T-helper 17 cell (primary cell): ENCODE measurements around the gene NAPB. TPM values are rescaled to one million over a fixed set of nuclear protein-coding genes. Genes with fewer than 3 reads are reported as not detected.
"Not testable (repeated sequence)": the region's sequence is repeated elsewhere in the genome, so short reads cannot be mapped to it uniquely, and the experiment has no call there.

ENCODE experiments used
- ATAC-seq: fragments of 150-1000 bp; cut with Tn5 transposase; 2 replicates; pipeline ENCODE4 v1.10.0; 2021; ENCODE audit warnings: mild to moderate bottlenecking, moderate library complexity
- DNase-seq, 3 donors: peaks; one replicate each; pipeline versions ENCODE4 v3.0.0 to v3.0.0-alpha.2; 2020 to 2021
- H3K9me3 ChIP-seq: one replicate; pipeline ENCODE4 v1.7.0; 2013; ENCODE audit warnings: low read length, mild to moderate bottlenecking; ENCODE audit not compliant: control insufficient read depth, poor library complexity, severe bottlenecking
- H3K27ac Mint-ChIP-seq: one replicate; pipeline ENCODE4 v1.8.0; 2022; ENCODE audit warnings: mild to moderate bottlenecking, moderate library complexity, mixed read lengths
- H3K27me3 Mint-ChIP-seq: one replicate; pipeline ENCODE4 v1.8.0; 2022; ENCODE audit warnings: mixed read lengths
- H3K36me3 Mint-ChIP-seq: one replicate; pipeline ENCODE4 v1.8.0; 2022; ENCODE audit warnings: low read depth, mixed read lengths
- H3K4me1 Mint-ChIP-seq: one replicate; pipeline ENCODE4 v1.8.0; 2022; ENCODE audit warnings: mild to moderate bottlenecking, mixed read lengths
- H3K4me3 Mint-ChIP-seq: one replicate; pipeline ENCODE4 v1.8.0; 2022; ENCODE audit warnings: mild to moderate bottlenecking, moderate library complexity, mixed read lengths
- total RNA-seq, 4 donors: library from RNA in 2 of 4; stranded (reverse) in 2 of 4; gene quantifications; one replicate each; pipeline ENCODE4 v1.2.3 and lab custom pipeline; 2022 to 2026

NAPB gene
- total RNA-seq (10 to 100 TPM in 1 of 2 donors, 1 to 10 TPM in 1; 8.5 to 12.3 TPM), total RNA-seq (lab: John Stamatoyannopoulos, UW) (17.9 to 25.7 reads per million in 2 donors)

- peak within 1 kb of the TSS; percentile 83 for H3K27ac Mint-ChIP-seq
- H3K4me3 Mint-ChIP-seq: peak within 1 kb of the TSS; percentile 92
- H3K27me3 Mint-ChIP-seq: peaks cover 16% of the 10 kb centered on the region
- H3K9me3 ChIP-seq: no peaks in the 10 kb centered on the region
- peaks cover 24% of the 10 kb centered on the region for H3K4me1 Mint-ChIP-seq
- H3K36me3 Mint-ChIP-seq: peaks cover 2% of the 10 kb centered on the region
- ATAC-seq (peak; percentile 99), DNase-seq (peak; percentile 85 to 88 (median 85))
These were observed at the start of gene NAPB for GRCh38 chr20:23420943-23421931. NAPB (minus strand) TSS chr20:23421488; CDS start chr20:23421402, 86 bp downstream.

GRCh38 chr20:23466961-23467360, 45.7 kb upstream of the NAPB start:
- not testable (repeated sequence) for DNase-seq, H3K9me3 ChIP-seq, H3K27ac Mint-ChIP-seq, H3K4me1 Mint-ChIP-seq, H3K4me3 Mint-ChIP-seq, ATAC-seq, H3K36me3 Mint-ChIP-seq
- peaks cover 24% of the 10 kb centered on the region for H3K27me3 Mint-ChIP-seq

- no peak overlapping the region for H3K4me3 Mint-ChIP-seq
- H3K9me3 ChIP-seq: no peaks in the 10 kb centered on the region
- peaks cover 5% of the 10 kb centered on the region for H3K4me1 Mint-ChIP-seq
- H3K27me3 Mint-ChIP-seq: peaks cover 46% of the 10 kb centered on the region
- ATAC-seq (no peak), DNase-seq (no peak)
- no peaks in the 10 kb centered on the region for H3K36me3 Mint-ChIP-seq
- H3K27ac Mint-ChIP-seq: no peak overlapping the region
These were observed 39.9 kb upstream of the NAPB start for GRCh38 chr20:23461180-23461579.

GRCh38 chr20:23459461-23460150, 38.3 kb upstream of the NAPB start:
- DNase-seq (no peak), ATAC-seq (no peak)
- Mint-ChIP-seq H3K27me3 (peaks cover 51% of the 10 kb centered on the region), H3K4me1 (peaks cover 5% of the 10 kb centered on the region), H3K4me3 (no peak overlapping the region), H3K36me3 (no peaks in the 10 kb centered on the region), H3K27ac (no peak overlapping the region)
- no peaks in the 10 kb centered on the region for H3K9me3 ChIP-seq

- H3K4me3 Mint-ChIP-seq: no peak overlapping the region
- no peak for ATAC-seq
- peaks cover 5% of the 10 kb centered on the region for H3K4me1 Mint-ChIP-seq
These were observed 35.6 kb upstream of the NAPB start for GRCh38 chr20:23456873-23457272.

GRCh38 chr20:23456409-23456808, 35.1 kb upstream of the NAPB start:
- H3K4me3 Mint-ChIP-seq: peak overlapping the region; percentile 43
- no peaks in the 10 kb centered on the region for H3K9me3 ChIP-seq
- DNase-seq (no peak), ATAC-seq (no peak)
- H3K27ac Mint-ChIP-seq: no peak overlapping the region
- peaks cover 5% of the 10 kb centered on the region for H3K4me1 Mint-ChIP-seq
- H3K27me3 Mint-ChIP-seq: peaks cover 51% of the 10 kb centered on the region
- no peaks in the 10 kb centered on the region for H3K36me3 Mint-ChIP-seq

More at GRCh38 chr20:23456873-23457272, 35.6 kb upstream of the NAPB start:
- H3K9me3 ChIP-seq: no peaks in the 10 kb centered on the region
- no peaks in the 10 kb centered on the region for H3K36me3 Mint-ChIP-seq
- peaks cover 46% of the 10 kb centered on the region for H3K27me3 Mint-ChIP-seq
- DNase-seq: no peak
- peak overlapping the region; percentile 56 for H3K27ac Mint-ChIP-seq

GRCh38 chr20:23455639-23456038, 34.4 kb upstream of the NAPB start:
- no peak for DNase-seq
- ATAC-seq: no peak
- Mint-ChIP-seq H3K4me1 (peaks cover 5% of the 10 kb centered on the region), H3K36me3 (peaks cover 4% of the 10 kb centered on the region), H3K4me3 (no peak overlapping the region), H3K27ac (no peak overlapping the region), H3K27me3 (peaks cover 53% of the 10 kb centered on the region)
- H3K9me3 ChIP-seq: no peaks in the 10 kb centered on the region

- Mint-ChIP-seq H3K27ac (no peak overlapping the region), H3K36me3 (peaks cover 4% of the 10 kb centered on the region), H3K4me1 (peaks cover 5% of the 10 kb centered on the region), H3K27me3 (peaks cover 49% of the 10 kb centered on the region), H3K4me3 (no peak overlapping the region)
- no peak for DNase-seq
- H3K9me3 ChIP-seq: no peaks in the 10 kb centered on the region
- ATAC-seq: no peak
These were observed 33.5 kb upstream of the NAPB start for GRCh38 chr20:23454816-23455215.

GRCh38 chr20:23453549-23454543, 32.6 kb upstream of the NAPB start:
- H3K4me1 Mint-ChIP-seq: peaks cover 5% of the 10 kb centered on the region
- H3K27me3 Mint-ChIP-seq: peaks cover 39% of the 10 kb centered on the region
- no peak for ATAC-seq
- no peaks in the 10 kb centered on the region for H3K9me3 ChIP-seq
- H3K36me3 Mint-ChIP-seq: peaks cover 4% of the 10 kb centered on the region
- DNase-seq: no peak
- no peak overlapping the region for H3K27ac Mint-ChIP-seq
- H3K4me3 Mint-ChIP-seq: no peak overlapping the region

GRCh38 chr20:23452776-23453175, 31.5 kb upstream of the NAPB start, which contains the start of gene CST11:
CST11 (minus strand) TSS chr20:23452876; CDS start chr20:23452811, 65 bp downstream.
- H3K9me3 ChIP-seq: no peaks in the 10 kb centered on the region
- no peak within 1 kb of the TSS for H3K4me3 Mint-ChIP-seq
- H3K27me3 Mint-ChIP-seq: peaks cover 30% of the 10 kb centered on the region
- H3K36me3 Mint-ChIP-seq: peaks cover 4% of the 10 kb centered on the region
- H3K27ac Mint-ChIP-seq: no peak within 1 kb of the TSS
- ATAC-seq (no peak), DNase-seq (no peak)
- peaks cover 5% of the 10 kb centered on the region for H3K4me1 Mint-ChIP-seq

- Mint-ChIP-seq H3K36me3 (peaks cover 4% of the 10 kb centered on the region), H3K27ac (no peak overlapping the region), H3K4me1 (peaks cover 4% of the 10 kb centered on the region), H3K27me3 (peaks cover 25% of the 10 kb centered on the region), H3K4me3 (no peak overlapping the region)
- ATAC-seq: no peak
- H3K9me3 ChIP-seq: no peaks in the 10 kb centered on the region
- no peak for DNase-seq
These were observed 30.7 kb upstream of the NAPB start for GRCh38 chr20:23451956-23452487.

- ATAC-seq (no peak), DNase-seq (no peak)
- no peaks in the 10 kb centered on the region for H3K4me1 Mint-ChIP-seq
- H3K27ac Mint-ChIP-seq: no peak overlapping the region
- H3K27me3 Mint-ChIP-seq: peaks cover 18% of the 10 kb centered on the region
- no peaks in the 10 kb centered on the region for H3K9me3 ChIP-seq
- peaks cover 4% of the 10 kb centered on the region for H3K36me3 Mint-ChIP-seq
- H3K4me3 Mint-ChIP-seq: no peak overlapping the region
These were observed 29.6 kb upstream of the NAPB start for GRCh38 chr20:23450877-23451276.
